Cardiac ventricle fibroblast (primary cell): ENCODE data around the gene CDH13. TPM values are rescaled to one million over a fixed set of nuclear protein-coding genes. Genes with fewer than 3 reads are reported as not detected.

Experiments
- total RNA-seq: library from RNA; depleted of rRNA; stranded (reverse); fragments of >200 nt; gene quantifications from 2 replicates; pipeline ENCODE4 v1.2.3, GENCODE V29; 2015

Gene CDH13
- total RNA-seq = 71.3 and 75.6 TPM in 2 replicates

DNA sequence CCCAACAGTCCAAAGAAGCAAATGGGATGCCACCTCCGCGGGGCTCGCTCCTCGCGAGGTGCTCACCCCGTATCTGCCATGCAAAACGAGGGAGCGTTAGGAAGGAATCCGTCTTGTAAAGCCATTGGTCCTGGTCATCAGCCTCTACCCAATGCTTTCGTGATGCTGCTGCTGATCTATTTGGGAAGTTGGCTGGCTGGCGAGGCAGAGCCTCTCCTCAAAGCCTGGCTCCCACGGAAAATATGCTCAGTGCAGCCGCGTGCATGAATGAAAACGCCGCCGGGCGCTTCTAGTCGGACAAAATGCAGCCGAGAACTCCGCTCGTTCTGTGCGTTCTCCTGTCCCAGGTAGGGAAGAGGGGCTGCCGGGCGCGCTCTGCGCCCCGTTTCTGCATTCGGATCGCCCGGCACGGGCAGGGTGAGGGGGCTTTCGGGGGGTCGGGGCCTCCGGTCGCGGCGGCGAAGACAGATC is at the start of gene CDH13:
Gene CDH13, plus strand, starts transcription at position 179 of the 471 bp plus-strand sequence.

DNA sequence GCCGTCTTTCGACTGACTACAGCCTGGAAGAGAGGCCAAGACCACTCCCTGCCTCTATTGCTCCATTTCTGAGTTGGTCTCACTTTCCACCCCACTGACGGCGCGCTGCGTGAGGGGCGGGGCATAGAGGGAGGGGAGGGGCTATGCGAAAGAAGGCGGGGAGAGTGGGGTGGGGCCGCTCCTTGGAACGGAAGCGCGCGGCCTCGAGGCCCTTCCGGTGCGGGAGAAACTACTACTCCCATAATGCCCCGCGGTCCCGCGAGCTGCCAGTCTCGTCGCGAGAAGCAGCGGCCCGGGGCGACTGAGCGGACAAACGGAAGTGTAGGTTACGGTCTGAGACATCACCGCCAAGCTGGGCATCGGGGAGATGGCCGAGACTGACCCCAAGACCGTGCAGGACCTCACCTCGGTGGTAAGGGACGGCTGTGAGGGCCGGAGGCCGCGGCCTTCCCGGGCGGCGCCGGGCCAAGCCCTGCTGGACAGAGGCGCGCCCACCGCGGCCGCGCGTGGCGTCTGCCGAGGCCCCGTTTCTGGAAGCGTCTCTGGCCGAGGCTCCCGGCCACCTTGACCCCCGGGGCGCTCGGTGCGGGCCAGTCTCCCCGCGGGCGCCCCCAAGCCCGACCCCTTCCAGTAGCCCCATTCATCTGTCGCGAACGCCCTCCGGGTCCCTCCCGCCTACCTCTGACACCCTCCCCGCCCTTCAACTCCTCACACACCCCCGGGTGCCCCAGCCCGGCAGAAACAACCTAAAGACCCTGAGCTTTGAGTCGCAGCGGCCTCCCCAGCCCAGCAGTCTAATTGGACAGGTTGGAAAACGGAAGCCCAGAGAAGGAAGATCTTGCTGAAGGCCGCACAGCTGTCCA is 1181.2 kb downstream of the CDH13 start, which contains the start of gene HSBP1:
Gene HSBP1, plus strand, starts transcription at position 269 of the 863 bp plus-strand sequence. Its CDS starts 99 bp downstream, at position 368.

